BE2C (cell line): ENCODE results near the gene FUT4.

ENCODE experiments used
- DNase-seq: peaks from one replicate; pipeline ENCODE4 v3.0.0-alpha.2; 2020
- H3K27me3 ChIP-seq: fragments of 250-450 bp; sonication (Bioruptor Pico); 2 replicates; pipeline ENCODE4 v1.5.1; 2020; ENCODE audit warnings: mild to moderate bottlenecking
- H3K36me3 ChIP-seq: fragments of 250-450 bp; sonication (Bioruptor Pico); 2 replicates; pipeline ENCODE4 v1.5.1; 2020; ENCODE audit warnings: mild to moderate bottlenecking
- H3K4me1 ChIP-seq: fragments of 250-450 bp; sonication (Bioruptor Pico); 2 replicates; pipeline ENCODE4 v1.5.1; 2020
- H3K4me3 ChIP-seq: 2 replicates; pipeline ENCODE4 v1.5.1; 2011; ENCODE audit warnings: low read depth, low read length
- H3K9me3 ChIP-seq: fragments of 250-450 bp; sonication (Bioruptor Pico); 2 replicates; pipeline ENCODE4 v1.5.1; 2020
- TF ChIP-seq, protein P1 (sequence below): IDR thresholded peaks from 2 replicates; pipeline ENCODE4 v1.5.1; 2012; ENCODE audit warnings: mild to moderate bottlenecking, low read depth, low read length

FUT4 gene

DNA sequence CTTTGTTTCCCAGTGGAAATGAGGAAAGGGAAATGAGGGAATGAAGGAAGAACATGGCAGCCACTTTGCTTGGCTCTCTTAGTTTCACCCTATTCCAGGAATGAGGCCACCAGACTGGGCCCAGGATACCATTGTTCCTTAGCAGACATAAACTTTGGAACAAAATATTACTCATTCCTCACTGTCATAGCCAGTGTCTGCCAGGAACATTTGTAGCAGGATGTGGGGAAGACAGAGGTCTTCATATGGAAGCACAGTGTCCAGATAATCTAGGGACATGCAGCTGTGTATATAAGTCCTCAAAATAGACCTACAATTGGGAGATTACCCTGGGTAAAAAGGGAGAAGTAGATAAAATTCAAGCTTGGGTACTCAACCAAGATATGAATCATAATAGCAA, 15.2 kb upstream of the FUT4 start:
- H3K27me3 ChIP-seq, result peaks cover 25% of the 10 kb centered on the region
- H3K4me1 ChIP-seq, result no peaks in the 10 kb centered on the region
- TF ChIP-seq, protein P1, sequence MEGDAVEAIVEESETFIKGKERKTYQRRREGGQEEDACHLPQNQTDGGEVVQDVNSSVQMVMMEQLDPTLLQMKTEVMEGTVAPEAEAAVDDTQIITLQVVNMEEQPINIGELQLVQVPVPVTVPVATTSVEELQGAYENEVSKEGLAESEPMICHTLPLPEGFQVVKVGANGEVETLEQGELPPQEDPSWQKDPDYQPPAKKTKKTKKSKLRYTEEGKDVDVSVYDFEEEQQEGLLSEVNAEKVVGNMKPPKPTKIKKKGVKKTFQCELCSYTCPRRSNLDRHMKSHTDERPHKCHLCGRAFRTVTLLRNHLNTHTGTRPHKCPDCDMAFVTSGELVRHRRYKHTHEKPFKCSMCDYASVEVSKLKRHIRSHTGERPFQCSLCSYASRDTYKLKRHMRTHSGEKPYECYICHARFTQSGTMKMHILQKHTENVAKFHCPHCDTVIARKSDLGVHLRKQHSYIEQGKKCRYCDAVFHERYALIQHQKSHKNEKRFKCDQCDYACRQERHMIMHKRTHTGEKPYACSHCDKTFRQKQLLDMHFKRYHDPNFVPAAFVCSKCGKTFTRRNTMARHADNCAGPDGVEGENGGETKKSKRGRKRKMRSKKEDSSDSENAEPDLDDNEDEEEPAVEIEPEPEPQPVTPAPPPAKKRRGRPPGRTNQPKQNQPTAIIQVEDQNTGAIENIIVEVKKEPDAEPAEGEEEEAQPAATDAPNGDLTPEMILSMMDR, result no peak
- no peak overlapping the region for H3K4me3 ChIP-seq
- no peak for DNase-seq
- no peaks in the 10 kb centered on the region for H3K36me3 ChIP-seq
- no peaks in the 10 kb centered on the region for H3K9me3 ChIP-seq

GRCh38 chr11:94532211-94532610, 11.5 kb upstream of the FUT4 start:
- DNase-seq, result no peak
- Histone ChIP-seq H3K36me3 (no peaks in the 10 kb centered on the region), H3K4me3 (no peak overlapping the region), H3K9me3 (no peaks in the 10 kb centered on the region), H3K4me1 (no peaks in the 10 kb centered on the region), H3K27me3 (peaks cover 32% of the 10 kb centered on the region)
- TF ChIP-seq, protein P1, result no peak

- TF ChIP-seq, protein P1, result no peak
Observed at GRCh38 chr11:94533206-94533605, 10.5 kb upstream of the FUT4 start.

GRCh38 chr11:94533696-94534630, 9.8 kb upstream of the FUT4 start:
- Histone ChIP-seq H3K27me3 (peaks cover 37% of the 10 kb centered on the region), H3K9me3 (no peaks in the 10 kb centered on the region), H3K4me1 (no peaks in the 10 kb centered on the region), H3K36me3 (no peaks in the 10 kb centered on the region), H3K4me3 (no peak overlapping the region)
- TF ChIP-seq, protein P1, result no peak
- no peak for DNase-seq

More at GRCh38 chr11:94533206-94533605, 10.5 kb upstream of the FUT4 start:
- no peaks in the 10 kb centered on the region for H3K4me1 ChIP-seq
- H3K9me3 ChIP-seq, result no peaks in the 10 kb centered on the region
- no peak for DNase-seq
- no peak overlapping the region for H3K4me3 ChIP-seq
- H3K27me3 ChIP-seq, result peaks cover 37% of the 10 kb centered on the region
- no peaks in the 10 kb centered on the region for H3K36me3 ChIP-seq

GRCh38 chr11:94536386-94536785, 7.3 kb upstream of the FUT4 start:
- H3K9me3 ChIP-seq, result no peaks in the 10 kb centered on the region
- TF ChIP-seq, protein P1, result no peak
- H3K36me3 ChIP-seq, result no peaks in the 10 kb centered on the region
- H3K27me3 ChIP-seq, result peaks cover 32% of the 10 kb centered on the region
- no peak for DNase-seq
- no peak overlapping the region for H3K4me3 ChIP-seq
- no peaks in the 10 kb centered on the region for H3K4me1 ChIP-seq

DNA sequence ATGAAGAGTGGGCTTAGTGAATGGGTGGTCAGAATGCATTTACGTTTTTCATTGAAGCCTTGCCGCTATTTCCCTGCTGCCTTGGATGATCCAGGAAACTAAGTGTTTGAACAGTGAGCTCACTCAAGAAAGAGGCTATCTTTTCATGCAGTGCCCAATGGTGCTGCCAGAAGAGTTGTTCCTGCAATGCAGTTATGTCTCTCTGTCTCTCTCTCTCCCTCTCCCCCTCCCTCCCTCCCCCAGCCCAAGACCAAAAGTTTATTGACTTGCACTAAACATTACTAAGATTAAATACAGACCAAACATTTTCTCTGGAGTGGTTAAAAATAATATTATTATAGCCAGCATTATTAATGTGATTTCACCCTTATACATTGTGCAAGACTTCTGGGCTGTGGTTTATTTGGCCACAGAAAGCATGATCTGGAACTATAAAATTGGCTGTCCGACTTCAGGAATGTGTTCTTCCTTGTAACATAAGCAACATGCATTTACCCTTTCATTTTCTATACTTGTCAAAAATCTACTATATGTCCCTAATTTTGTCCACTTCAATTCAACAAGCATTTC, 6.6 kb upstream of the FUT4 start:
- no peak overlapping the region for H3K4me3 ChIP-seq
- TF ChIP-seq, protein P1, result no peak
- DNase-seq, result no peak
- H3K4me1 ChIP-seq, result no peaks in the 10 kb centered on the region
- H3K27me3 ChIP-seq, result peaks cover 29% of the 10 kb centered on the region
- H3K36me3 ChIP-seq, result no peaks in the 10 kb centered on the region
- no peaks in the 10 kb centered on the region for H3K9me3 ChIP-seq
